ENCODE data around the gene IMPDH1.

Gene IMPDH1

DNA sequence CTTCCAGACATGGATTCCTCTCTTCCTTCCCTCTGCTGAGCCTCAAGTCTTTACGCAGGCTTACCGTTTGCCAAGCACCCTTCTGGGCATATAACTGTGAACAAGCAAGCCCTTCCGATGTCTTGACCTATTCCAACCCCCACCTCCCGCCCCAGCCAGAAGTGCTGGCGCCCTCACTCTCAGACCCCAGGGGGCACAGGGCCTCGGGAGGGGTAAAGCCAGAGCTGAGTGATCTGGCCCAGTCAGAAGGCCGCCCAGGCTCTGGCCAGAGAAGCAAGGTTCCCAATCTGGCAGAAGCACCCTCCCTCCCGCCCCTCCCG, 49.5 kb downstream of the IMPDH1 start:
- DNase-seq (ENCODE audit: low read depth in 2 of 2): no peak

- no peak for DNase-seq (ENCODE audit: low read depth in 2 of 2)
Observed at GRCh38 chr7:128359939-128360338, 49.8 kb downstream of the IMPDH1 start.

GRCh38 chr7:128359336-128359735, 50.4 kb downstream of the IMPDH1 start:
- DNase-seq (ENCODE audit: low read depth in 2 of 2): no peak

- DNase-seq (ENCODE audit: low read depth in 2 of 2): no peak
Observed at GRCh38 chr7:128358233-128358632, 51.5 kb downstream of the IMPDH1 start.

- no peak for DNase-seq (ENCODE audit: low read depth in 2 of 2)
Observed at GRCh38 chr7:128357217-128357613, 52.6 kb downstream of the IMPDH1 start.

DNA sequence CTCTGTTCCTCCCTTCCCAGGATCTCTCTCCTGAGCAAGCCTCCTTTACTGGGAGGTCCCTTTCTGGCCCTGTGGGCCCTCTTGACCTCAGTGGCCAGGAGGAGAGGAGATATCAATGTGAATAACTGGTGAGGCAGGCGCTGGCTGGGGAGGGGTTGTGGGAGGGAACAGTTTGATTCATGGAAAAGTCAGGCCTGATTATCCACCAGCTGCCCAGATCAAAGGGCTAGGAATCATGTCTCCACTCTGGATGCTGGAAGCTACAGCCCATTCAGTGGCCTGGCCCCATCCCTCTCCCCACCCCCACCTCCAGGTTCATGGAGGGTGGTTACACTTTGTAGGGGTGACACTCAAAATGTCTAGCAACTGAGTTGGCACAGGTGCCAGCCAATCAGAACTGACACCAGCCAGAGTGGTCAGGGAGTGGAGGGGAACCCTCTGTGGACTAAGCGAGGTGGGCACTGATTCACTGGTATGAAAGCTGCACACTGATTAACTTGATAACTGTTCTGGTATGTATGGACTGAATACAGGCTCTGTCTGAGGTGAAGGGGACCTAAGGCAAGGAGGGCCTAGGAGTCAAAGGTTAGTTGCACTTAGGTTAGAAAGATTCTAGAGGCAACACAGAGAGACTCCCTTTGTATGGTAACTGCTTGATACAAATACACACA, 53.1 kb downstream of the IMPDH1 start:
- no peak for DNase-seq (ENCODE audit: low read depth in 2 of 2)

- DNase-seq (ENCODE audit: low read depth in 2 of 2): no peak
Observed at GRCh38 chr7:128353610-128354009, 56.2 kb downstream of the IMPDH1 start.

DNA sequence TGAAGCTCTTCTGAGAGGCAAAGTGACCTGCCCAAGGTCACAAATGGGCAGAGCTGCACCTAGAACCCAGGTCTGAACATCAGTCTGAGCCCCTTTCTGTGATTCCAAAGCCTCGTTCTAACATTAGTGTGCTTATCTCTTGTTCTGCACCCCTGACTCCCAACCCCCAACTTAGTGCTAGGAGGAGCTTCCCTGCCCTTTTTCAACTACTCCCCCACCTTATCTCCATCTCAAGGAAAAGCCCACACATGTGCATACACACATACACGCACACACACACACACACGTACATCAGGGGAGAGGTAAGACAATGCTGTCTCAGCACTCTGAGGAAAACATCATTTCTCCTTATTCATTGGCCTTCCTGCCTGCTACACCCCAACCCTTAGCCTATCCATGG, 56.6 kb downstream of the IMPDH1 start:
- DNase-seq (ENCODE audit: low read depth in 2 of 2): no peak

- no peak for DNase-seq (ENCODE audit: low read depth in 2 of 2)
Observed at GRCh38 chr7:128352636-128353035, 57.1 kb downstream of the IMPDH1 start.

DNA sequence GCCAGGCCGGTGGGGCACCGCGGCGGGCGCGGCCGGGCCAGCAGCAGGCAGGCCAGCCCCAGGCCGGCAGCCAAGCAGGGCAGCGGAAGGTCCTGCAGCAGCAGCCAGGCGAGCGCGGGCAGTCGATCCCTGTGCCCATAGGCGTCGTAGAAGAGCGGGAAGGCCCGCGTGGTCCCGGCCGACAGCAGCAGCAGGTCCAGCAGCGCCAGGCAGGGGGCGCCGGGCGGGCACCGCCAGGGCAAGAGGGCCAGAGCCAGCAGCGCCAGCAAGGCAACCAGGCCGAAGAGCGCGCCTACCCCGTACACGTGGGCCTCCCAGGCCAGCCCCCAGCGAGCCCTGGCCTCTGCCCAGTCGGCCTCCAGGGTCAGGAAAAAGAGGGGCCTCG, 57.6 kb downstream of the IMPDH1 start:
- DNase-seq (ENCODE audit: low read depth in 2 of 2): peak in 1 of 2 donors; percentile 14

DNA sequence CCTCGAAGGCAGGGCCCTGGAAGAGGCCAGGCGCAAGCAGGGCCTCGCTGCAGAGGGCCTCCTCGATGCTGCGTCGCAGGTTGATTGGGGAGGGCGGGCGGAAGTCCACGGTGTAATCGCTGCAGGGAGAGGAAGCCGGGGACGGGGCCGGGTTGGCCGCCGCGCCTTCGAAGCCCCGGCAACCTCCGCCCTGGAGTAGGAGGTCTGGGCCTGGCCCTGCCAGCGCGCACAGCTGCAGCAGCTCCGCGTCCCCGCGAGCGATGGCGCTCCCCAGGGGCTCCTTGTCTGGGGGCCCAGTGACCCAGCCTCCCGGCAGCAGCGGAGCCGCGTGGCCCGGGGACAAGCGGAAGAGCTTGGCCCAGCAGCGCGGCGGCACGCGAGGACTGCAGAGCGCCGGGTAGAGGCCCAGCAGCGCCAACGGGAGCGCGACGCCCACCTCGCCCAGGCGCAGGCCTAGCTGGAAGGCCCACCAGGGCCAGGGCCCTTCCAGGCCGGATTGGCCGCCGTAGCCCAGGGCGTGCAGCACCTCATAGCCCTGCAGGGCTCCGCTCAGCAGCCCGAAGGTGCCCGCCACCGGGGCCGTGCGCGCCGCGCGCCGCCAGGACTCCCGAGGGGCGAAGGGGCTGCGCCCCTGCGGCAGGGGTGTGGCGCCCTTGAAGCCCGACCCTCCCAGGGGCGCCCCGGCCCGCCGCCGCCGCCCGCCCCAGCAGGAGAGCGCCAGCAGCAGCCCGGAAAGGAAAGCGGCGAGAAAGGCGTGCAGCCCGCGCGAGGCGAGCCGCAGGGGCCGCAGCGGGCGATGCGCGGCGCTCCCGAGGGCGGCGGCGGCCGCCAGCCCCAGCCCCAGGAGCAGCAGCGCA, 58.3 kb downstream of the IMPDH1 start:
- DNase-seq (ENCODE audit: low read depth in 2 of 2): no peak

DNA sequence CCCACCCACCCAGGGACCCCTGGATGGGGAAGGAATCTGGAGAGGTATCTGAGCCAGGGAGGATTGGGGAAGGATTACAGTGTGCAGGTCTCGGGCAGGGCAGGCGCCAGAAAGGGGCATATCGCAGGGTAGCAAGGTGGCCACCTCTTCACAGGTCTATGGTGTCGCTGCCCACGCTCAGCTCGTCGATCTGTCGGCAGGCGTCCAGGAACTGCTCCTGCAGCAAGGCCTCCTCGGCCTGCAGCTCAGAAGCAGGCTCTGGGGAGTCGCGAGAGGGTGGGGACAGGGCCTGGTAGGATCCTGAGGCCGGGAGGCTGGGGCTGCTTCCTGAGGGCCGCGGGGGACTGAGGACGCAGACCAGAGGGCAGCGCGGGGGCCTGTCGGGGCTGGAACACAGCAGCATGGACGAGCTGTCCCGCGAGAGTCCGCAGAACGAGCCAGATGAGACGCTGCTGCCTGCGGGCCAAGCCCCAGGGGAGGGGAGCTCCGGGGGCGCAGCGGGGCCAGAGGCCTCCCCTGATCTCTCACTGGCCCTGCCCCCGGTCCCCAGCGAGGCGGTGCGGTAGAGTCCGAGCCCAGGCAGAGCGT, 59.0 kb downstream of the IMPDH1 start:
- no peak for DNase-seq (ENCODE audit: low read depth in 2 of 2)

- DNase-seq (ENCODE audit: low read depth in 2 of 2): no peak
Observed at GRCh38 chr7:128349466-128349825, 60.3 kb downstream of the IMPDH1 start.

DNA sequence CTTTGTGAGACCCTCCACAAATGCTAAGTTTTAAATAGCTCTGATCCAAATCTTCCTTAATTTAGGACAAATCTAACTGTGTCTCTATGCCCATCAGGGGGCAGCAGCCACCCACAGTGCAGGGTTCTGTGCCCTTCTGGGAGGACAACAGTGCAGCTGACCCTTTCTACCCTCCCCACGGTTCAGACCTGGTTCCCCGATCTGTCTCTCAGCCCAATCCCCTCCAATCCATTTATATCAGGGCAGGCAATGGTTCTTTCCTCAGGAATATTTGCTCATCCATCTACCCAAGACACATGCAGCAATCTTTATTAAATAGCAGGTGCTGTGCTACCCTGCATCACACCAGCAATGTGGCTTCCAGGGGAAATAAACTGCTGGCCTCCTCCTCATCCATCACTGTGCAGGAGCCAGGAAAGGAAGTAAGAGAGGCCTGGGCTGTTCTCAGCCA, 62.1 kb downstream of the IMPDH1 start:
- peak in 1 of 2 donors; percentile 32 for DNase-seq (ENCODE audit: low read depth in 2 of 2)

- DNase-seq (ENCODE audit: low read depth in 2 of 2): no peak
Observed at GRCh38 chr7:128344431-128344774, 65.4 kb downstream of the IMPDH1 start.

- peak; percentile 51 to 69 for DNase-seq (ENCODE audit: low read depth in 2 of 2)
Observed at GRCh38 chr7:128343554-128344430, 66.0 kb downstream of the IMPDH1 start, which contains the start of gene RBM28. Gene RBM28 (minus strand): TSS chr7:128343908. CDS start chr7:128343793, 115 bp downstream.
